ENCODE data around the gene CENPP. TPM values are rescaled to one million over a fixed set of nuclear protein-coding genes. Genes with fewer than 3 reads are reported as not detected.

Gene CENPP
- total and polyA plus RNA-seq, 4 donors = 0.62 to 8.7 (median 1.3) TPM

DNA sequence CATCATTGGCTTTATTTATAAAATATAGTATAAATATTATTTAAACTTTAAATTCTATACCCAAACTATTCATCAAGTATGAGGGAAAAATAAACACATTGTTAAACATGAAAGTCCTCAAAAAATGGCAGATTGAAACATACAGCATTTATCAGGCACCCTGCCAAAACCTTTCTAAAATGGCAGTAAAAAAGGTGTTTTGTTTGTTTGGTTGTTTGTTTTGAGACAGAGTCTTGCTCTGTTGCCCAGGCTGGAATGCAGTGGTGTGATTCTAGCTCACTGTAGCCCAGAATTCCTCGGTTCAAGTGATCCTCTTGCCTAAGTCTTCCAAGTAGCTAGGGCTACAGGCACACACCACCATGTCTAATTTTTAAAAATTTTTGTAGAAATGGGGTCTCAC is 270.2 kb downstream of the CENPP start:
- H3K9ac ChIP-seq (ENCODE audit: low read depth in 1 of 2, low read length in 2 of 2) = no peak overlapping the region
- H3K27me3 ChIP-seq (ENCODE audit: control insufficient read depth in 4 of 4, insufficient read depth in 4 of 4, low read length in 3 of 4) = no peaks in the 10 kb centered on the region
- H3K36me3 ChIP-seq (ENCODE audit: control insufficient read depth in 4 of 4, insufficient read depth in 3 of 4, low read depth in 1 of 4, low read length in 3 of 4) = no peaks in the 10 kb centered on the region
- TF ChIP-seq NR2F2 (IDR thresholded peaks at IDR 0.05) (no peak), RXRA (IDR thresholded peaks at IDR 0.05) (no peak), FOXA2 (IDR thresholded peaks at IDR 0.05) (no peak), YY1 (IDR thresholded peaks at IDR 0.05) (no peak)
- TF ChIP-seq, protein P1, sequence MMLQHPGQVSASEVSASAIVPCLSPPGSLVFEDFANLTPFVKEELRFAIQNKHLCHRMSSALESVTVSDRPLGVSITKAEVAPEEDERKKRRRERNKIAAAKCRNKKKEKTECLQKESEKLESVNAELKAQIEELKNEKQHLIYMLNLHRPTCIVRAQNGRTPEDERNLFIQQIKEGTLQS (IDR thresholded peaks at IDR 0.05) = no peak
- TF ChIP-seq, protein P2, sequence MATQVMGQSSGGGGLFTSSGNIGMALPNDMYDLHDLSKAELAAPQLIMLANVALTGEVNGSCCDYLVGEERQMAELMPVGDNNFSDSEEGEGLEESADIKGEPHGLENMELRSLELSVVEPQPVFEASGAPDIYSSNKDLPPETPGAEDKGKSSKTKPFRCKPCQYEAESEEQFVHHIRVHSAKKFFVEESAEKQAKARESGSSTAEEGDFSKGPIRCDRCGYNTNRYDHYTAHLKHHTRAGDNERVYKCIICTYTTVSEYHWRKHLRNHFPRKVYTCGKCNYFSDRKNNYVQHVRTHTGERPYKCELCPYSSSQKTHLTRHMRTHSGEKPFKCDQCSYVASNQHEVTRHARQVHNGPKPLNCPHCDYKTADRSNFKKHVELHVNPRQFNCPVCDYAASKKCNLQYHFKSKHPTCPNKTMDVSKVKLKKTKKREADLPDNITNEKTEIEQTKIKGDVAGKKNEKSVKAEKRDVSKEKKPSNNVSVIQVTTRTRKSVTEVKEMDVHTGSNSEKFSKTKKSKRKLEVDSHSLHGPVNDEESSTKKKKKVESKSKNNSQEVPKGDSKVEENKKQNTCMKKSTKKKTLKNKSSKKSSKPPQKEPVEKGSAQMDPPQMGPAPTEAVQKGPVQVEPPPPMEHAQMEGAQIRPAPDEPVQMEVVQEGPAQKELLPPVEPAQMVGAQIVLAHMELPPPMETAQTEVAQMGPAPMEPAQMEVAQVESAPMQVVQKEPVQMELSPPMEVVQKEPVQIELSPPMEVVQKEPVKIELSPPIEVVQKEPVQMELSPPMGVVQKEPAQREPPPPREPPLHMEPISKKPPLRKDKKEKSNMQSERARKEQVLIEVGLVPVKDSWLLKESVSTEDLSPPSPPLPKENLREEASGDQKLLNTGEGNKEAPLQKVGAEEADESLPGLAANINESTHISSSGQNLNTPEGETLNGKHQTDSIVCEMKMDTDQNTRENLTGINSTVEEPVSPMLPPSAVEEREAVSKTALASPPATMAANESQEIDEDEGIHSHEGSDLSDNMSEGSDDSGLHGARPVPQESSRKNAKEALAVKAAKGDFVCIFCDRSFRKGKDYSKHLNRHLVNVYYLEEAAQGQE (IDR thresholded peaks at IDR 0.05) = no peak
- H3K9me3 ChIP-seq (ENCODE audit: control insufficient read depth in 4 of 4, low read length in 3 of 4) = no peaks in the 10 kb centered on the region
- no peak overlapping the region for H3K27ac ChIP-seq (ENCODE audit: low read depth in 1 of 2, low read length in 2 of 2)
- WGBS = 73% methylated on average over 1 of the region's 1 CpG
- no peak for DNase-seq (ENCODE audit: low spot score)
- H3K4me3 ChIP-seq (ENCODE audit: low read depth in 1 of 3, low read length in 3 of 3) = no peak overlapping the region
- peaks cover 0 to 2% (median 0%) of the 10 kb centered on the region in 4 donors for H3K4me1 ChIP-seq (ENCODE audit: control insufficient read depth in 4 of 4, insufficient read depth in 4 of 4, low read length in 3 of 4)

DNA sequence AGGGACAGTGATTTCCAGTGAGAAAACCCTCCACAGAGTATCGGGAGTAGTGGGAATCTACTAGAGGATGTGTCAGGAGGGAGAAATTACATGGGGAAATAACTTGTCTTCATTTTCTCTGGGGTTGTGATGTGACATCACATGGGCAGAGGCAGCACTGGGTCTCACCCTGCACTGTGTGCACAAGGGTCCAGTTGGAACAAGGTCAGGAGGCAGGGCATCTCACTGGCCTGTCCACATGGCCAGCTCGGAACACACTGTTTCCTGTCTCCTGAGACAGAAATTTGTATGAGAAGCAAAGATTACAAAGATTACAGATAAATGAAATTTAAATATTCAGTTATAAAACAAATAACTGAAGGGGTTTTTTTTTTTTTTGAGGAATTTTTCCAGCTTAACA is 272.6 kb downstream of the CENPP start:
- WGBS = 76% methylated on average over 2 of the region's 2 CpGs
- Histone ChIP-seq H3K9me3 (ENCODE audit: control insufficient read depth in 4 of 4, low read length in 3 of 4) (no peaks in the 10 kb centered on the region), H3K27me3 (ENCODE audit: control insufficient read depth in 4 of 4, insufficient read depth in 4 of 4, low read length in 3 of 4) (no peaks in the 10 kb centered on the region), H3K4me3 (ENCODE audit: low read depth in 1 of 3, low read length in 3 of 3) (no peak overlapping the region), H3K27ac (ENCODE audit: low read depth in 1 of 2, low read length in 2 of 2) (peak overlapping the region in 1 of 2 donors; percentile 63), H3K9ac (ENCODE audit: low read depth in 1 of 2, low read length in 2 of 2) (no peak overlapping the region), H3K36me3 (ENCODE audit: control insufficient read depth in 4 of 4, insufficient read depth in 3 of 4, low read depth in 1 of 4, low read length in 3 of 4) (no peaks in the 10 kb centered on the region), H3K4me1 (ENCODE audit: control insufficient read depth in 4 of 4, insufficient read depth in 4 of 4, low read length in 3 of 4) (peaks cover 0 to 2% (median 0%) of the 10 kb centered on the region in 4 donors)
- TF ChIP-seq HNF4G (IDR thresholded peaks at IDR 0.05) (no peak), FOXA2 (IDR thresholded peaks at IDR 0.05) (no peak), YY1 (IDR thresholded peaks at IDR 0.05) (no peak), GABPA (IDR thresholded peaks at IDR 0.05 in 1 of 2, conservative IDR thresholded peaks at IDR 0.05 in 1 of 2) (no peak), JUND (IDR thresholded peaks at IDR 0.05) (no peak), NR2F2 (IDR thresholded peaks at IDR 0.05) (no peak), RAD21 (IDR thresholded peaks at IDR 0.05) (no peak), EGR1 (IDR thresholded peaks at IDR 0.05; ENCODE audit: low read depth in 2 of 2) (no peak), SP1 (IDR thresholded peaks at IDR 0.05) (no peak), TAF1 (conservative IDR thresholded peaks at IDR 0.05) (no peak), HNF4A (conservative IDR thresholded peaks at IDR 0.05) (no peak), RXRA (IDR thresholded peaks at IDR 0.05) (no peak), FOXA1 (IDR thresholded peaks at IDR 0.05) (no peak)
- TF ChIP-seq, protein P3, sequence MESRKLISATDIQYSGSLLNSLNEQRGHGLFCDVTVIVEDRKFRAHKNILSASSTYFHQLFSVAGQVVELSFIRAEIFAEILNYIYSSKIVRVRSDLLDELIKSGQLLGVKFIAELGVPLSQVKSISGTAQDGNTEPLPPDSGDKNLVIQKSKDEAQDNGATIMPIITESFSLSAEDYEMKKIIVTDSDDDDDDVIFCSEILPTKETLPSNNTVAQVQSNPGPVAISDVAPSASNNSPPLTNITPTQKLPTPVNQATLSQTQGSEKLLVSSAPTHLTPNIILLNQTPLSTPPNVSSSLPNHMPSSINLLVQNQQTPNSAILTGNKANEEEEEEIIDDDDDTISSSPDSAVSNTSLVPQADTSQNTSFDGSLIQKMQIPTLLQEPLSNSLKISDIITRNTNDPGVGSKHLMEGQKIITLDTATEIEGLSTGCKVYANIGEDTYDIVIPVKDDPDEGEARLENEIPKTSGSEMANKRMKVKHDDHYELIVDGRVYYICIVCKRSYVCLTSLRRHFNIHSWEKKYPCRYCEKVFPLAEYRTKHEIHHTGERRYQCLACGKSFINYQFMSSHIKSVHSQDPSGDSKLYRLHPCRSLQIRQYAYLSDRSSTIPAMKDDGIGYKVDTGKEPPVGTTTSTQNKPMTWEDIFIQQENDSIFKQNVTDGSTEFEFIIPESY (IDR thresholded peaks at IDR 0.05) = no peak
- TF ChIP-seq, protein P4, sequence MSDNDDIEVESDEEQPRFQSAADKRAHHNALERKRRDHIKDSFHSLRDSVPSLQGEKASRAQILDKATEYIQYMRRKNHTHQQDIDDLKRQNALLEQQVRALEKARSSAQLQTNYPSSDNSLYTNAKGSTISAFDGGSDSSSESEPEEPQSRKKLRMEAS (IDR thresholded peaks at IDR 0.05) = no peak
- TF ChIP-seq, protein P1 (IDR thresholded peaks at IDR 0.05) = no peak
- TF ChIP-seq, protein P2 (IDR thresholded peaks at IDR 0.05) = no peak
- no peak for DNase-seq (ENCODE audit: low spot score)
